COLO829 (cell line): ENCODE results near the gene SLCO2B1.
"Not testable (repeated sequence)": the region's sequence is repeated elsewhere in the genome, so short reads cannot be mapped to it uniquely, and the experiment has no call there.

Experiments used
- DNase-seq: peaks from one replicate; pipeline ENCODE4 v3.0.0; 2012; ENCODE audit warnings: low spot score

Gene SLCO2B1

GRCh38 chr11:75150879-75151278 lies at the start of gene SLCO2B1:
SLCO2B1 (plus strand) TSS chr11:75151107; CDS start chr11:75151382, 275 bp downstream.
- no peak for DNase-seq

GRCh38 chr11:75101424-75102128 lies 49.3 kb upstream of the SLCO2B1 start:
- DNase-seq: no peak

GRCh38 chr11:75103380-75104026 lies 47.4 kb upstream of the SLCO2B1 start:
- no peak for DNase-seq

GRCh38 chr11:75105462-75105925 lies 45.4 kb upstream of the SLCO2B1 start:
- no peak for DNase-seq

GRCh38 chr11:75105967-75106681 lies 44.8 kb upstream of the SLCO2B1 start:
- DNase-seq: not testable (repeated sequence)

GRCh38 chr11:75107187-75107586 lies 43.7 kb upstream of the SLCO2B1 start:
- DNase-seq: no peak

- no peak for DNase-seq
Observed at GRCh38 chr11:75112200-75112599, 38.7 kb upstream of the SLCO2B1 start.

GRCh38 chr11:75113030-75113429 lies 37.9 kb upstream of the SLCO2B1 start:
- no peak for DNase-seq

GRCh38 chr11:75114465-75114864 lies 36.4 kb upstream of the SLCO2B1 start:
- DNase-seq: no peak

- DNase-seq: no peak
Observed at GRCh38 chr11:75118577-75118976, 32.3 kb upstream of the SLCO2B1 start.

GRCh38 chr11:75126564-75126963 lies 24.3 kb upstream of the SLCO2B1 start:
- DNase-seq: no peak

- DNase-seq: no peak
Observed at GRCh38 chr11:75132080-75132479, 18.8 kb upstream of the SLCO2B1 start.

- DNase-seq: peak; percentile 81
Observed at GRCh38 chr11:75133976-75134375, 16.9 kb upstream of the SLCO2B1 start.

GRCh38 chr11:75135021-75135650 lies 15.8 kb upstream of the SLCO2B1 start:
- no peak for DNase-seq

GRCh38 chr11:75135651-75136050 lies 15.3 kb upstream of the SLCO2B1 start:
- no peak for DNase-seq

- peak; percentile 41 for DNase-seq
Observed at GRCh38 chr11:75140269-75141138, 10.4 kb upstream of the SLCO2B1 start.

- no peak for DNase-seq
Observed at GRCh38 chr11:75141166-75141565, 9.7 kb upstream of the SLCO2B1 start.

GRCh38 chr11:75142714-75143419 lies 8.0 kb upstream of the SLCO2B1 start:
- DNase-seq: peak; percentile 98

GRCh38 chr11:75143420-75143731 lies 7.5 kb upstream of the SLCO2B1 start:
- DNase-seq: no peak

- DNase-seq: no peak
Observed at GRCh38 chr11:75144716-75145014, 6.2 kb upstream of the SLCO2B1 start.
